GM18499 (cell line): Measurements from ENCODE around the gene SYT7.

Experiments
- ATAC-seq: cut with Tn5 transposase; IDR thresholded peaks from one replicate; pipeline ENCODE4 v1.9.1; 2021; ENCODE audit warnings: moderate number of reproducible peaks; ENCODE audit not compliant: insufficient read depth, unreplicated experiment

The SYT7 gene

GRCh38 chr11:61609000-61609979, 28.4 kb upstream of the SYT7 start:
- no peak for ATAC-seq

GRCh38 chr11:61607920-61608599, 27.2 kb upstream of the SYT7 start:
- no peak for ATAC-seq

DNA sequence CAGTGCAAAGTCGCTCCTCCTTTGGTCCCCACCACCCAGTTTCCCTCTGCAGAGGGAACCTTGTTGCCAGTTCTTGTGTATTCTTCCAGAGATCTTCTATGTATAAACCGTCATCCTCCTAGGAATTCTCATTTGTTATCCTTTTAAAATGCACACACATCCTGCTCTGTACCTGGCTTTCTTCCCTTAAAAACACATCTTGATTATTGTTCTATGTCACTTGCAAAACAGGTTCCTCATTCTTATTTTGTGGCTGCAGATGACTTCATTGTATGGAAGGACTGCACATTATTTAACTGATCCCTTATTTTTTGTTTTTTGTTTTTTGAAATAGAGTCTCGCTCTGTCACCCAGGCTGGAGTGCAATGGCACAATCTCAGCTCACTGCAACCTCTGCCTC, 26.6 kb upstream of the SYT7 start:
- ATAC-seq: no peak

DNA sequence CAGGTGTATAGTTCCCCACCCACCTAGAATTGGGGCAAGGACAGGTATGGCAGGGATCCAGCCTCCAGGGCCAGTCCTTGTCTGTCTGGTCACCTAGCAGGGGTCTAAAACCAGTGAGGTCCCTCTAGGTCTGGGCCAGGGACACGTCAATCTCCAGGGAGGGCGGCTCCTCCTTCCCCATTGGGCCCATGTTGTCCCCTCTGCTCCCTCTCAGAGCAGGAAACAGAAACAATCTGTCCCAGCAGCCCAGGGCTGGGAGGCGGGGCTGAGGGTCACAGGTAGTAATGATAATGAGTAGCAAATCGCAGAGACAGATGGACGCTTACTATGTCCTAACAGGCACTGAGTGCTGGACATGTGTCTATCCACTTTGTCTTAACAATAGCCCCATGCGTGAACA, 22.8 kb upstream of the SYT7 start:
- ATAC-seq: no peak

DNA sequence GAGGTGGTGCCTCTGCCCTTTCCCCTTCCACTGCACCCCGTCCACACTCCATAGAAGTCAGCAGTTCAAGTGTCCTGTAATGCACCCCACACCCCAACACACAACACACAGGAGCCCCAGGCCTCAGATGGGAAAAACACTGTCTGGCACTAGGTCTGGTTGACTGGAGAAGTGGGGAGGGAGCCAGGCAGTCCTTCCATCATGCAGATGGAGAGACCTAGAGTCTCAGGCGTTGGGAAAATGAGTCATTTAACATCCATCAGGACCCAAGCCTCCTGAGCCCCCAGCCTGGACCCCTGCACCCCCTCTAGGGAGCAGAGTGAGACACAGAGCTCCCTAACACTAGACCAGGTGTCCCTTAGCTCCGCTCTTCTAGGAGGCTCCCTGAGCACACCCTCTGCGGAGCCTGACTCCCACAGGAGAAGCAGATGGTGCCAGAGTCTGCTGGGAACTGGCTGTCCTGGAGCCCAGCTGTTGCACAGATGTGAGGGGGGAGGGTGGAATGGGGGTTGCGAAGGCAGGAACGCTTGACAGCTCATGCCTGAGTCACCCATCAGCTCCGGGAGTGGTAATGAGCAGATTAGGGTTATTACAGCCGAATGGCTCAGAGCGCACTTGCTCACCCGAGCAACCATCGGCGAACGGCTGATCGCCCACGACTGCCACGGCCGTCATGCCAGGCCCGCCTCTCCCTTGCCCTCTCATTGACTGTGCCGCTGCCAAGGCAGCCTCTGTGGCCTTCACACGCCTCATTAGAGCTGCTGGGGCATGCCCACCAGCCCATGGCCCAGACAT, 22.1 kb upstream of the SYT7 start:
- ATAC-seq: no peak

GRCh38 chr11:61601512-61601911, 20.6 kb upstream of the SYT7 start:
- no peak for ATAC-seq

DNA sequence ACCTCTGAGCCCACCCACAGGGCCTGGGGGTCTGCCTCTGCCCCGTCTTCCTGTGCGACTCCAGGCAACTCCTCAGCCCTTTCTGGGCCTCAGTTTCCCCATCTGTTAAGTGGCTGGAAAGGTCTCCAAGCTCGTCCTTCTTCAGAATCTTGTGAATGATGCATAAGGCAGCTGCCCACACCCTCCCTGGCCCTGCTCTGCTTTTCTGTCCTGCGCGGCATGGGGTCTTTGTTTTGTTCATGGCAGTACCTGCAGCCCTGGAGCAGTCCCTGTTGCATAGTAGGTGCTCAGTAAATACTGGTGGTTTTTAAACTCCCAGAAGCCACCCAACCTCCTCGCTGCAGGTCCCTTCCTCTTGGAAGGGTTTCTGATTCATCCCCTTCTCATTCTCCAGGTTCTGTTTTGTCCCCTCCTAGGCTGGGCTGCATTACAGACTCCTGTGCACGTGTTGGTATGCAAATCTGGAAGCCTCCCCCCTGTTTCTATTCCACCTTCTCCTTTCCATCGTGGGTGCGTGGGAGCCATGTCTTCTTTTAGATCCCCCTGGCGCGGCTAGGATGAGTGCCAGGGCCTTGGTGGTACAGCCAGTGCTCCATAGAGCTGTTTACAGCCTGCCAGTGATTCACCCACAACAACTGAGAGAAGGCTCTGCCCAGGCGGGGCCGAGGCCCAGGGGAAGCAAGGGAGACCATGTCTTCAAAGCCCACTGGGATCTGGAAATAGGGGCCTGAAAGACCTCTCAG, 19.3 kb upstream of the SYT7 start:
- ATAC-seq: no peak

DNA sequence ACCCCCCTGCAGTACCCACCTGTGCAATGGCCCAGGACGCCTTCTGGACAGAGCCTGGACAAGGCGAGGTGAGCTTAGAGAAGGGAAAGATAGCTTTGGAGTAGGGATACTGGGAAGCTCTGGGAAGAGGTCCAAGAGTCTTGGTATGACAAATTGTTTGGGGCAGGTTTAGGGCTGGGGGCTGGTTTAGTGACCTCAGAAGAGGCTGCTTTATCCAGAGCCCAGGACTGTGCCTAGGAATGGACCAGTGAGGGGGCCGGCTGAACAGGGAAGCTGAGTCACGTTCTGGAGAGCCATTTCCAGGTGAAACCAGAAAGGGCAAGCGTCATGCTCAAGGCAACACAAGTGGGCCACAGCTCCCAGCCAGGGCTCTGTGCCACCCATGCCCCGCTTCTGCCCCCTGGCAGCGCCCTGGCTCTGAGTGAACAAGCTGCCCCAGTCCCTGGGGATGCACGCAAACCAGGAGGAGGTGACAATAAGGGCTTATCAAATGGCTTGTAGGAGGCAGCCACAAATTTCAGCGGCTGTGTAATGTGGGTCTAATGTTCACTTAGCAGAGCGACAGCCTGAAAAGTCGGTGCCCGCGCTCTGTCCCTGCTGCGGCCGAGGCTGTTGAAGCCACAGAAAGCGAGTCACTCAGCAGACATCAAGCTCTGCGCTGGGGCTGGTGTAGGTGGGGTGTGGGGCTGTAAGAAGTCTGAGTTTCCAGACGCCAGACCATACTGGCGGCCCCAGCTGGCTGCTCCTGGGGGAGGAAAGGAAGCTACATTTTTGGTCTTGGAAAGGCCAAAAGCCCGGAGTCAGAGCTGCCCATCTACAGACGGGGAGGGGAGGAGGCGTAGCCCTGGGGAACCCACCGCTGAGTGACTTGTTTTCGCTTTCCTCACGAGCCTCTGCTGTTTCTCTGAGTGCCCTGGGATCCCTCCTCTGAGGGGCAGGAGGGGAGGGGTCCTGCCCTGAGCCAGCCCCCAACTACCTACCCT, 18.3 kb upstream of the SYT7 start:
- no peak for ATAC-seq

GRCh38 chr11:61598374-61598773, 17.5 kb upstream of the SYT7 start:
- no peak for ATAC-seq

DNA sequence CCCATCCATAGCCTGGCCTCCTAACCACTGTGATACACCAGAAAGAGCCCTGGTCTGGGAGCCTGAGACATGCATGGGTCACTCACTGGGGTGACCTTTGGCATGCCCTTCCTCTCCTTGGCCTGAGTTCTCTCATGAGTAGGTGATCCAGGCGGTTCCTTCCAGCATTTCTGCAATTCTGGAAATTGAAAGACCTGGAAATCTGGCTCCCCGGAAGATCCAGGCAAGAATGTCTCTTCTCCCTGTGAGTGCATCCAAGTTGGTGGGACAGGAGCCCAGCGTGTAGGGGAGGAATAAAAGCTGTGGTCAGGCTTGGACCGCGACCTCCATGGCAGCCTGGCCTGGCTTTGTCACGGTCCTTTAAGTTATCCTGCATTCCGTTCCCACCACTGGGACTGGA, 16.1 kb upstream of the SYT7 start:
- no peak for ATAC-seq

- no peak for ATAC-seq
Observed at GRCh38 chr11:61596542-61596941, 15.7 kb upstream of the SYT7 start.

DNA sequence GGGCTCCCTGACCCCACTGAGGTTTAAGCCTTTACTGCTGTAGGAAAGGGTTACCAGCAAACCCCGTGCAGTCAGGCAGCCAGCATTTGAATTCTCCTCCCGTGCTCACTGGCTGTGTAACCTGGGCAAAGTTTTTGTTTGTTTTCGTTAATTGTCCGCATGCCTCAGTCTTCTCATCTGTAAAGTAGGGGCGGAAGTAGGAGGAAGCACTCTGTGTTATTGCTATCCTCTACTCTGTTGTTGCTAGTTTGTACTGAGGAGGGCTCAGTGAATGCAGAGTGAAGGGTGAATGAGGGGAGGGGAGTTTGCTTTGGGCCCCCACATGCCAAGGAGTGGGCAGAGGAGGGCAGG, 14.0 kb upstream of the SYT7 start:
- ATAC-seq: no peak

- ATAC-seq: no peak
Observed at GRCh38 chr11:61593151-61593550, 12.3 kb upstream of the SYT7 start.

DNA sequence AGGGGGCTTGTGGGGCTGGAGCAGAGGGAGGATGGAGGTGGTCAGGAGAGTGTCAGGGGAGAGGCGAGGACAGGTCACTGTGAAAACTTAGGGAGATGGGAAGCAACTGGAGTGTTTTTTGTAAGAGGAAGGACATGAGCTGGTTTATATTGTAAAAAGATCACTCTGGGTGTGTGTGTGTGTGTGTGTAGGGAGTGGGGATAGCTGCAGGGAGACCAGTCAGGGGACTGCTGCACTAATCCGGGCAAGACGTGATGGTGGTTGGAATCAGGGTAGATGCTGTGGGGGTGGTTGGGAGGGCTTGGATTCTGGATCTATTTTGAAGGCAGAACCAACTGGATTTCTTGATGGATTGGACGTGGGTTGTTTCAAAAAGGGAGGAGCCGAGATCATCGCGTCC, 11.3 kb upstream of the SYT7 start:
- ATAC-seq: no peak

GRCh38 chr11:61589961-61590360, 9.1 kb upstream of the SYT7 start:
- no peak for ATAC-seq

GRCh38 chr11:61588728-61589191, 7.9 kb upstream of the SYT7 start:
- no peak for ATAC-seq

- ATAC-seq: no peak
Observed at GRCh38 chr11:61587951-61588727, 7.3 kb upstream of the SYT7 start.

- ATAC-seq: no peak
Observed at GRCh38 chr11:61587541-61587941, 6.7 kb upstream of the SYT7 start.
